H9 (cell line): ENCODE results near the gene SLC10A4. TPM values are rescaled to one million over a fixed set of nuclear protein-coding genes. Genes with fewer than 3 reads are reported as not detected.

Source experiments
- DNase-seq: peaks from one replicate; pipeline ENCODE4 v3.0.0-alpha.2; 2017
- H2AFZ ChIP-seq: one replicate; pipeline ENCODE4 v1.6.1; 2013; ENCODE audit warnings: mild to moderate bottlenecking, low read length, control low read depth, moderate library complexity
- H2AK5ac ChIP-seq: 2 replicates; pipeline ENCODE4 v1.6.1; 2013; ENCODE audit warnings: low read length, control low read depth, mixed read lengths; ENCODE audit not compliant: insufficient read length
- H2BK120ac ChIP-seq: one replicate; pipeline ENCODE4 v1.6.1; 2013; ENCODE audit warnings: low read depth, mild to moderate bottlenecking, low read length, control low read depth, inconsistent platforms; ENCODE audit not compliant: poor library complexity, severe bottlenecking
- H2BK12ac ChIP-seq: 2 replicates; pipeline ENCODE4 v1.6.1; 2013; ENCODE audit warnings: low read length, control low read depth, mixed read lengths, low read depth; ENCODE audit not compliant: insufficient read length
- H2BK15ac ChIP-seq: 2 replicates; pipeline ENCODE4 v1.6.1; 2013; ENCODE audit warnings: low read depth, low read length, control low read depth
- H2BK20ac ChIP-seq: one replicate; pipeline ENCODE4 v1.6.1; 2013; ENCODE audit warnings: low read depth, mild to moderate bottlenecking, low read length, control low read depth, inconsistent platforms; ENCODE audit not compliant: poor library complexity, severe bottlenecking
- H2BK5ac ChIP-seq: 2 replicates; pipeline ENCODE4 v1.6.1; 2013; ENCODE audit warnings: low read length, control low read depth, mixed read lengths; ENCODE audit not compliant: insufficient read length
- H3K14ac ChIP-seq: 2 replicates; pipeline ENCODE4 v1.6.1; 2013; ENCODE audit warnings: low read length, control low read depth; ENCODE audit not compliant: insufficient read depth
- H3K18ac ChIP-seq: 2 replicates; pipeline ENCODE4 v1.6.1; 2013; ENCODE audit warnings: low read depth, mild to moderate bottlenecking, mixed read lengths, low read length, control low read depth; ENCODE audit not compliant: insufficient read length
- H3K23ac ChIP-seq: 2 replicates; pipeline ENCODE4 v1.6.1; 2013; ENCODE audit warnings: low read length, control low read depth, mixed read lengths, low read depth; ENCODE audit not compliant: insufficient read length
- H3K23me2 ChIP-seq: 2 replicates; pipeline ENCODE4 v1.6.1; 2013; ENCODE audit warnings: low read depth, mild to moderate bottlenecking, mixed read lengths, low read length, control low read depth; ENCODE audit not compliant: insufficient read length, poor library complexity, severe bottlenecking
- H3K27ac ChIP-seq: 2 replicates; pipeline ENCODE4 v1.5.1; 2013; ENCODE audit warnings: low read length, control low read depth, mixed read lengths, low read depth; ENCODE audit not compliant: insufficient read length
- H3K27me3 ChIP-seq: 2 replicates; pipeline ENCODE4 v1.6.1; 2013; ENCODE audit warnings: low read length, control low read depth, inconsistent platforms; ENCODE audit not compliant: insufficient read depth
- H3K4ac ChIP-seq: 2 replicates; pipeline ENCODE4 v1.6.1; 2013; ENCODE audit warnings: low read depth, mild to moderate bottlenecking, control low read depth, inconsistent platforms, low read length, moderate library complexity
- H3K4me1 ChIP-seq: 2 replicates; pipeline ENCODE4 v1.6.1; 2013; ENCODE audit warnings: low read length, control low read depth, inconsistent platforms; ENCODE audit not compliant: insufficient read depth
- H3K4me2 ChIP-seq: 2 replicates; pipeline ENCODE4 v1.6.1; 2013; ENCODE audit warnings: low read length, control low read depth, mixed read lengths; ENCODE audit not compliant: insufficient read length, insufficient read depth
- H3K56ac ChIP-seq: 2 replicates; pipeline ENCODE4 v1.6.1; 2013; ENCODE audit warnings: low read depth, mild to moderate bottlenecking, mixed read lengths, low read length, control low read depth; ENCODE audit not compliant: insufficient read length
- H3K79me1 ChIP-seq: 2 replicates; pipeline ENCODE4 v1.6.1; 2013; ENCODE audit warnings: low read depth, mild to moderate bottlenecking, moderate library complexity, low read length, control low read depth, inconsistent platforms; ENCODE audit not compliant: insufficient read depth, poor library complexity, severe bottlenecking
- H3K79me2 ChIP-seq: 2 replicates; pipeline ENCODE4 v1.6.1; 2013; ENCODE audit warnings: low read length, control low read depth, inconsistent platforms; ENCODE audit not compliant: insufficient read depth
- H3K9ac ChIP-seq: 2 replicates; pipeline ENCODE4 v1.6.1; 2013; ENCODE audit warnings: low read length, control low read depth, mixed read lengths; ENCODE audit not compliant: insufficient read length; ENCODE audit errors: extremely low read depth
- H3K9me3 ChIP-seq: one replicate; pipeline ENCODE4 v1.6.1; 2013; ENCODE audit warnings: low read depth, low read length, inconsistent platforms; ENCODE audit not compliant: control insufficient read depth
- H3T11ph ChIP-seq: one replicate; pipeline ENCODE4 v1.6.1; 2013; ENCODE audit warnings: mild to moderate bottlenecking, low read length, control low read depth, inconsistent platforms
- H4K20me1 ChIP-seq: one replicate; pipeline ENCODE4 v1.6.1; 2013; ENCODE audit not compliant: control insufficient read depth, insufficient read length, insufficient read depth
- H4K5ac ChIP-seq: 2 replicates; pipeline ENCODE4 v1.6.1; 2013; ENCODE audit warnings: low read depth, mild to moderate bottlenecking, mixed read lengths, low read length, control low read depth; ENCODE audit not compliant: insufficient read length
- H4K8ac ChIP-seq: replicated peaks from 2 replicates; pipeline ENCODE4 v1.6.1; 2013; ENCODE audit warnings: low read length, control low read depth, mixed read lengths, low read depth; ENCODE audit not compliant: insufficient read length
- H4K91ac ChIP-seq: 2 replicates; pipeline ENCODE4 v1.6.1; 2013; ENCODE audit warnings: low read depth, mild to moderate bottlenecking, moderate library complexity, mixed read lengths, low read length, control low read depth; ENCODE audit not compliant: insufficient read length
- H3K27ac Mint-ChIP-seq, 3 experiments: 2 replicates in 2 of 3; 3 replicates in 1 of 3; pipeline ENCODE4 v1.8.0; 2020 to 2021; ENCODE audit warnings: mixed read lengths in 3 of 3, mild to moderate bottlenecking in 1 of 3, moderate library complexity in 1 of 3
- H3K27me3 Mint-ChIP-seq: 2 replicates; pipeline ENCODE4 v1.8.0; 2021; ENCODE audit warnings: low read depth, mild to moderate bottlenecking, moderate library complexity, mixed read lengths
- H3K36me3 Mint-ChIP-seq, 3 experiments: 2 replicates in 2 of 3; 3 replicates in 1 of 3; pipeline ENCODE4 v1.8.0; 2020 to 2021; ENCODE audit warnings: low read depth in 3 of 3, mixed read lengths in 3 of 3; ENCODE audit not compliant: insufficient read depth in 1 of 3
- H3K4me1 Mint-ChIP-seq, 2 experiments: 2 replicates each; pipeline ENCODE4 v1.8.0; 2020; ENCODE audit warnings: mixed read lengths in 2 of 2
- H3K4me3 Mint-ChIP-seq, 2 experiments: 2 replicates in 1 of 2; 3 replicates in 1 of 2; pipeline ENCODE4 v1.8.0; 2020 to 2021; ENCODE audit warnings: mild to moderate bottlenecking in 2 of 2, mixed read lengths in 2 of 2, moderate library complexity in 1 of 2
- H3K9me3 Mint-ChIP-seq, 2 experiments: 2 replicates in 1 of 2; 3 replicates in 1 of 2; pipeline ENCODE4 v1.8.0; 2020; ENCODE audit warnings: mild to moderate bottlenecking in 2 of 2, mixed read lengths in 2 of 2, moderate library complexity in 1 of 2
- CTCF ChIP-seq: fragments of 200-600 bp; sonication (generic); conservative IDR thresholded peaks from 3 replicates; pipeline ENCODE4 v1.8.0; 2021; ENCODE audit warnings: antibody characterized with exemption, mild to moderate bottlenecking
- WGBS: extraction: QIAGEN DNeasy Blood & Tissue Kit; methylation state at CpG from one replicate; pipeline ENCODE4 v1.1.7; 2013; ENCODE audit warnings: missing lambda C conversion rate, low lambda C conversion rate, mixed read lengths; ENCODE audit not compliant: insufficient read length; ENCODE audit errors: extremely low coverage; 5-methylcytosine and 5-hydroxymethylcytosine counted together
- total RNA-seq: library from RNA; stranded (reverse); gene quantifications from 2 replicates; pipeline ENCODE4 v1.2.1, GENCODE V29; 2021

The SLC10A4 gene
- total RNA-seq, 1 experiment from 2014 or later, result 1.7 TPM

DNA sequence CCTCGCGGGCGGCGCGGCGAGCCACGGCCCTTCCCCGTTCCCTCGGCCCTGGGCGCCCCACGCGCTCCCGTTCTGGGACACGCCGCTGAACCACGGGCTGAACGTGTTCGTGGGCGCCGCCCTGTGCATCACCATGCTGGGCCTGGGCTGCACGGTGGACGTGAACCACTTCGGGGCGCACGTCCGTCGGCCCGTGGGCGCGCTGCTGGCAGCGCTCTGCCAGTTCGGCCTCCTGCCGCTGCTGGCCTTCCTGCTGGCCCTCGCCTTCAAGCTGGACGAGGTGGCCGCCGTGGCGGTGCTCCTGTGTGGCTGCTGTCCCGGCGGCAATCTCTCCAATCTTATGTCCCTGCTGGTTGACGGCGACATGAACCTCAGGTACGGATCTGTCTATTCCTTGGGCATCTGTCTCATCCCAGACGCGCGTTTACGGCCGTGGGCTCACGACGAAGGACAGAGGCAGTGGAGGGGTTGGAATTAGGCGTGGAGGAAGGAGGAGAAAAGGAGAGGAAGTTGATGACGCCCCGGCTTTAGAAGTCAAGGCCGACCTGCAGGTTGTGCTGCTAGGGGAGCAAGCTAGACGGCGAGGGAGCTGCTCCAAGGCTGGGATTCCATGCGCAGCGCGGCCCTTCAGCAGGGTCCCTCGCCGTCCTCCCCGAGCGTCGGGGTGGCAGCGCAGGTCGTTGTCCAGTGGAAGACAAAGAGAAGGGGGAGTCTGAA, 792 bp downstream of the SLC10A4 start:
- Mint-ChIP-seq H3K36me3 (no peaks in the 10 kb centered on the region; a peak in 2 of 7 replicates), H3K27me3 (peaks cover 73% of the 10 kb centered on the region), H3K9me3 (no peaks in the 10 kb centered on the region; a peak in 1 of 5 replicates), H3K27ac (no peak overlapping the region; a peak in 1 of 7 replicates), H3K4me3 (peak overlapping the region; percentile 54 to 76), H3K4me1 (peaks cover 20 to 22% of the 10 kb centered on the region in 2 experiments)
- no peak overlapping the region for H3K18ac ChIP-seq
- no peaks in the 10 kb centered on the region for H3K79me1 ChIP-seq
- H2AFZ ChIP-seq, result no peak overlapping the region
- no peak overlapping the region for H3K56ac ChIP-seq
- no peak overlapping the region for H2BK12ac ChIP-seq
- no peak overlapping the region for H2BK15ac ChIP-seq
- H3K4me1 ChIP-seq, result no peaks in the 10 kb centered on the region
- H2BK120ac ChIP-seq, result no peak overlapping the region
- H4K5ac ChIP-seq, result no peak overlapping the region
- peak overlapping the region; percentile 21 for H3K4me2 ChIP-seq
- H3K27ac ChIP-seq, result no peak overlapping the region
- no peaks in the 10 kb centered on the region for H3K79me2 ChIP-seq
- no peak for TF ChIP-seq CTCF
- H4K91ac ChIP-seq, result no peak overlapping the region
- WGBS, result no CpG with 5 or more reads among the region's 66 CpGs
- H3T11ph ChIP-seq, result no peak overlapping the region
- no peak overlapping the region for H3K4ac ChIP-seq
- H4K8ac ChIP-seq, result no peak overlapping the region
- no peak overlapping the region for H2BK5ac ChIP-seq
- H3K23me2 ChIP-seq, result peaks cover 4% of the 10 kb centered on the region
- H3K23ac ChIP-seq, result no peak overlapping the region
- no peak overlapping the region for H2BK20ac ChIP-seq
- H3K27me3 ChIP-seq, result peaks cover 25% of the 10 kb centered on the region; the same call in 1 of the 2 replicates
- no peaks in the 10 kb centered on the region for H4K20me1 ChIP-seq
- H3K9me3 ChIP-seq, result no peaks in the 10 kb centered on the region
- DNase-seq, result peak; percentile 45
- H2AK5ac ChIP-seq, result no peak overlapping the region
- H3K14ac ChIP-seq, result peak overlapping the region; percentile 54; the same call in 1 of the 2 replicates
- H3K9ac ChIP-seq, result no peak overlapping the region
